ENCODE data around the gene DNAJC13.

Gene DNAJC13

DNA sequence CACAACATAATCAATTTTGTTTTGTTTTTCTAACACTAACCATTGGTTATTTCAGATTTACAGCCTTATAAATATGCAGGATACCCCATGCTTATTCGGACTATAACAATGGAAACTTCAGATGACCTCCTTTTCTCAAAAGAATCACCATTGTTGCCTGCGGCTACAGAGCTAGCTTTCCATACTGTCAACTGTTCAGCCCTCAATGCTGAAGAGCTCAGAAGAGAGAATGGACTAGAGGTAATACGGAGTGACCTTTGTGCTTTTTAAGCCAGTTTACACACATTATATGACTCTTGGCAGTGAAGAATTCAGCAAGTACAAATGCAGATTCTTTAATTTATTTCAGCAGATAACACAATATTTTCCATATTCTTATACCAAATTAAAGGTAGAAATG, 81.8 kb downstream of the DNAJC13 start:
- DNase-seq = no peak

DNA sequence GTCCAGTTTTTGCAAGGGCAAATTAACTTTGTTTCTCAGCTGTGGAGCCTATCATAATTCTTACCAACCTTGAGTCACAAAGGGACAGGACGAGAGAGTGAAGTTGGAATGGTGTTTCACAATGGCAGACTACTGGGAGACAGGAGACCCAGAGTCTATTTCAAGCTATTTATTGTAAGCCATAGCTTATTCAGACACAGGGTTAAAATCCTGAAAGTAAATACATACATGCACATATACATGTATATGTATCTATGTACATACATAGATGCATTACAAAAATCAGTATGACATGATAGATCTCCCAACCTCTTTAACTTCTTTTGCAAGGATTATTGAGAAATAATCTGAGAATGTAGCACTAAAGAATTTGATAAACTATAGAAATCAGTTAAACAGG, 86.3 kb downstream of the DNAJC13 start:
- DNase-seq = no peak

DNA sequence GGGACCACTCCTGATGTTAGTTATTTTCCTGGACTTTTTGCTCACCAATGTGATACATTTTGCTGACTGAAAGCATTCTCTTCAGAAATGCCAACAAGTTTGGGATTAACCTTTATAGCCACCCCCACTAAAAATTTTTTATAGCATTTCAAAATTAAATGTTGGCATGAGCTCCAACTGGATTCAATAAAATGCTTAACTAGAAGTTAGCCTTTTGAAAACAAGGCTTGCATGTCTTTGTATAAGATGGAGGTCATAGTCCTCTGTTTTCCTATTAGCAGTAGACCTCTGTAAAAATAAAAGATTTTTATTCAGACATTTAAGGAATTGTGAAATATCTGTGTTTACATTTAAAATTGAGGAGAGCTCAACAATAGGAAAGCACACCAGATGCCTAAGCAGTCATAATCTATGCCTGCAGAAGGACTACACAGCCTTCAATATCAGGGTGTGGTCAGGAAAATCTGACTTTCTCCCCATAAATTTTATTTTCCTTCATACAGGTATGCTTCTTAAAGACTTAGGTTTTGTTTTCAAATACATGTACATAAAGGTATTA, 87.2 kb downstream of the DNAJC13 start:
- no peak for DNase-seq

DNA sequence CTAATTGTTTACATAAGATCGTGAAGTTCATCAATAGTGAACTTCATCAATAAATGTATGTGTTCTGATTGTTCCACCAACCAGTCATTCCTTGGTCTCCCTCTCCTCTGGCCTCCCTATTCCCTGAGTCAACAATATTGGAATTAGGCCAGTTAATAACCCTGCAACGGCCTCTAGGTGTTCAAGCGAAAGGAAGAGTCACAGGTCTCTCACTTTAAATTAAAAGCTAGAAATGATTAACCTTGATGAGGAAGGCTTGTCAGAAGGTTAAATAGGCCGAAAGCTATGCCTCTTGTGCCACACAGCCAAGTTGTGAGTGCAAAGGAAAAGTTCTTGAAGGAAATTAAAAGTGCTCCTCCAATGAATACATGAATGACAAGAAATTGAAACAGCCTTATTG, 90.4 kb downstream of the DNAJC13 start:
- no peak for DNase-seq

DNA sequence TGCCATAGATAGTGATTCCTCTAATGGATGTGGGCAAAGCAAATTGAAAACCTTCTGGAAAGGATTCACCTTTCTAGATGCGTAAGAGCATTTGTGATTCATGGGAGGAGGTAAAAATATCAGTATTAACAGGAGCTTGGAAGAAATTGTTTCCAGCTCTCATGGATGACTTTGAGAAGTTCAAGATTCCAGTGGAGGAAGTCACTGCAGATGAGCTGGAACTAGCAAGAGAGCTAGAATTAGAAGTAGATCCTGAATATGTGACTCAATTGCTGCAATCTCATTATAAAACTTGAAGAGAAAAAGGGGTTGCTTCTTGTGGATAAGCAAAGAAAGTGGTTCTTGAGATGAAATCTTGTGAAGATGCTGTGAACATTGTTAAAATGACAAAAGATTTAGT, 91.8 kb downstream of the DNAJC13 start:
- DNase-seq = no peak

DNA sequence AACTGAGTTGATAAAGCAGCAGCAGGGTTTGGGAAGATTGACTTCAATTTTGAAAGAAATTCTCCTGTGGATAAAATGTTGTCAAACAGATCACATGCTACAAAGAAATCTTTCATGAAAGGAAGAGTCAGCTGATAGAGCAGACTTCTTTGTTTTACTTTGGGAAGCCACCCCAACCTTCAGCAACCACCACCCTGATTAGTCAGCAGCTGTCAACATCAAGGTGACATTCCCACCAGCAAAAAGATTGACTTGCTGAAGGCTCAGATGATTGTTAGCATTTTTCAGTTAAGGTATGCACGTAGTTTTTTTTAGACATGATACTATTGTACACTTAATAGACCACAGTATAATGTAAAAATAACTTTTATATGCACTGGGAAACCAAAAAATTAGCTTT, 92.2 kb downstream of the DNAJC13 start:
- no peak for DNase-seq

DNA sequence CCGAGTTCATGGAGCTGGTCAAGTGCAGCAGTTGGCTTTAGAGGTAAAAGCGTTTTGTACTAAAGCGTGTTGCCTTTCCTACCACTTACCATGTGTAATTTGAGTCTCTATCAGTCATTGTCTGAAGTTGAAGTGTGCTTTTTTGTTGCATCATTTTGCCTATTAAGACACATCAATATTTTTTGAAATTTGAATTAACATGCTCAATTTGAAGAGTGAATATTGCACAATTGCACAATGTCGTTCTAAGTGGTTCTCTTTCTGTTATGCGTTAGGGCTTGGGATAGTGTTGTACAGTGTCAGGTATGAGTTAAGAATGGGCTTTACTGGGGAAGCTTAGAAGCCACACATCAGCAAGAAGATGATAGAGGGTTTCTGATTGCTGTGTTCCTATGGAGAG, 95.8 kb downstream of the DNAJC13 start:
- no peak for DNase-seq

DNA sequence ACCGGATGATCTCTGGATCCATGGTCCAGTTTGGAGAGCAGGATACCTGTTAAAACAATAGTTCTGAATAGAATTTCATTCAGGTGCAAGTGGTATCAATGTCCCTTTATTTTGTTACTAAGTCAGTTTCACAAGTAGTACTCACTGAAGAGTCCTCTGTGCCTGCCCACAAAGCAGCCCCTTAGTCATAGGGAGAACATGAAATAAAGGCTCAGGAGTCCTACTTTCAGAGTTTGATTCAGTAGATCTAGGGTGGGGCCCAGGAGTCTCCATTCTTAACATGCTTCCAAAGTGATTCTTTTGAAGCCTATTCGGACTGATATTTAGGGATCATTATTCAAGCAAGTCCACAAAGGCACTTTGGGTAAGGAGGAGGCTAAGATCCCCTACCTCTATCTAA, 100.0 kb downstream of the DNAJC13 start:
- no peak for DNase-seq

DNA sequence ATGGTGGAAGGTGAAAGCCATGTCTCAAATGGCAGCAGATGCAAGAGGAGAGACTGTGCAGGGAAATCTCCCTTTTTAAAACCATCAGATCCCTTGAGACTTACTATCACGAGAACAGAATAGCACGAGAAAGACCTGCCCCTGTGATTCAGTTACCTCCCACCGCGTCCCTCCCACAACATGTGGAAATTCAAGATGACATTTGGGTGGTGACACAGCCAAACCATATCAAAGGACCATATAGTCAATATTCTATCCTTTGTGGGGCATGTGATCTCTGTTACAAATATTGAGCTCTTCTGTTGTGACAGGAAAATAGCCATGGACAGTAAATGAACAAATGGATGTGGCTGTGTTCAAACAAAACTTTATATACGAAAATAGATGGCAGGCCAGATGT, 102.6 kb downstream of the DNAJC13 start:
- DNase-seq = no peak

DNA sequence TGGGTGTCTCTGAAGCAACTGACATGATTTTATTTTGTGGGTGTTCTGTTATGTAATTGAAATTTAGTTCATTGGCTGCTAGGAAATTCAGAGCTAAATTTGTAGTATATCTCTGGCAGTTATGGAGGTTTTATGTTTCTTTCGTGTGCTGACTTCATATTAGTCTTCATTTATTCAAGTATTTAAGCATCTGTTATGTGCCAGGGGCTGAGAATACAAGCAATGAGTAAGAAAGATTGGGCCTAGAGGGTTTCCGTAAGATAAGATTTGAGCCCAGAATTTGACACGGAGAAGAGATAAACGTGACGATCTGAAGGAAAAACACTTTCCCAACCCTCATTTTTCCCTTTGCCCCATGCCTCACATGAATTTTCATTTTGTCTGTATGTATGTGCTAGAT, 104.6 kb downstream of the DNAJC13 start:
- no peak for DNase-seq

DNA sequence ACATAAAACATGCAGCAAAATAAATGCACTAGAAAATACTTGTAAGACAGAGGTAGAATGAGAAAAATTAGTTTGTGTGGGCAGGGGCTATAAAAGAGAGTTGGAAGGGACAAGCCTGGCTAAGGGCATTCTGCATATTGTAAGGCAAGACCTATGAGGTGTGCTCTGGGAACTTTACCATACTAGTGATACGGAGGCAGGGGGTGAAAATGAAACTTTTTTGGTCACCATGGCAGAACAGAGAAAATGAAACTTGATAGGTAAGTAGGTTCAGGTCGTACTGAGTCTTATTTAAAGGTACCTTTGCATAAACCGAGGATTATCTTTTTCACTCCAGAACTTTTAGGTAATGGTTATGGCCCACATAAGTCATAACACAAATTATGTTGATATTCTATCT, 105.1 kb downstream of the DNAJC13 start:
- DNase-seq = no peak

DNA sequence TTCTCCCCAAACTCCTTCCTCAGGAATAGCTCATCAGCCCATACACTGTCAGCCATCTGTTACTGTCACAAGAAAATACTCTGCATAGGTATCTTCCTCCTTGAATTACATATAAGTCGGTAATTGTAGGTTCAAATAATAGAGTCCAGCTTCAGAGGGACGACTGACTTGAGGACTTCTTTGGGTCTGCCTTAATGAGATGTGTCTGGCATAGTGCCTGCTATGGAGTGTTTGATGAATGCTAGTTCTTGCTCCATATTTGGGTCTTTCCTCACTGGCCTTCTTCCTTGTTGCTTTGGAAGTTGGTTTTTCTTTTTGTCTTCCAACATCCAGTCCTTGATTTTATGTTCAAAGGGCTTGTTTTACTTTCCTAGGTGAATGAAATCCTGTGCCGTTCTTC, 113.3 kb downstream of the DNAJC13 start:
- DNase-seq = no peak

DNA sequence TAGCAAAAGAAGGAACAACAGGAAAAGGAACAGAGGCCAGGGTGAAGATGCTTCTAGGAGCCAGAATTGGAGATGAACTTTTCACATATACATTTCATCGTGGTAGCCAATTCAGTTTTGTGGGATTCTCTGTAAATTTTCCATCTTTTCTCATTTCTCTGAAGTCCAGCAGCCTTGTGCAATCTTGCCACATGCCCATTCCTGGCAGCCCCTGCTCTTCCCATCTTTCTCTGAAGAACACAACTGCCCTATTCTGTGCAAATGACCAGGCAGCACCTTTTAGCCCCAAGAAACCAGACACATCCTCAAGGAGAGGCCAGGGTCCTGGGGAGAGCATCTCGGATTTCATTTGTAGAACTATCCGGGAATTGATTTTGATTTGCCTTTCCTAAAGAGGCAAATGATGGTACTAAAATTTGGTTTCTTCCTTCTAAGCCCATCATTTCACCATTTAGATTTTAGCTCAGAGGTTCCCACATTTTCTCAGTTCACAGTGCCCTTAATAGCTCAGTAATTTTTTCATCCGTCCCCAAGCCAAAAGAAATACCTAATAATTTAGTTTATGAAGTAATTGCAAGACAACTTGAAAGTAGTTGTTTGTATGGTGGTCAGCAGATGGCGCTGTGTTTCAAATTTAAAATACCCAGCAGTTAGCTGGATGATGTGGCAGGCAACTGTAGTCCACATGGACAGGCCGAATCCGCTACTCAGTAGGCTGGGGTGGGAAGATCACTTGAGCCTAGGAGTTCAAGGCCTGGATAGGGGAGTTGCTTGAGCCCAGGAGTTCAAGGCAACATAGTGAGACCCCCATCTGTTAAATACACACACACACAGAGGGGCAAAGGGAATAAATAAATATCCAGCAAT, 118.5 kb downstream of the DNAJC13 start:
- no peak for DNase-seq

DNA sequence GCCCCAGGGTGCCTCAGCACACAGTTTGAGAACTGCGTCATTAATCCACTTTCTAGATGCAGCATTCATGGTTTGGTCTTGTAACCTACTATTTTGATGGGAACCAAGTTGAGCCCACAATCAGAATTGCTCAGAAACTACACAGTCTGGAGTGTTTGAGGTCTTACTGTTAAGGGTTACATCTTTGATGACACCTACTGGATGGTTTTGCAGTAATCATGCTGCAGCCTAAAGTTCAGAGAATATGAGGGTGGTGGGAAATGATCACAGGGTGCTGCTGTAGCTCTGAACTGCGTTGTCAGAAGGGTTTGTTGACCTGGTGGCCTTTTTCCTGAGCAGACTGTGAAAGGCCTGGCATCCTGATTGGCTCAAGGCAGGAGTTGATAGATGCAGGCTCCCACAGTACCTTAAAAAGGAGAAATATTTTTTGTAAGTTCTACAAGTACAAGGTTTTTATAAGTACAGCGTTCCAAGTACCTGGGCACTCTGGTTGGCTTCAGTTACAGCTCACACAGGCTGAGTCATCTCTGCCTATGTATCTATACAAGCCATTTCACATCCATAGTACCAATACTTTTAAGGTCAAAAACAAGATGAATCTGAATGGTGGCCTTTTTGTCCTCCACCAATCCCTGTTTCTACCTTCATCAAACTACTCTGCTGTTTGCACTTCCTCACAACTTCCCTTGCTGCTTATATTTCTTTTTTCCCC, 119.3 kb downstream of the DNAJC13 start:
- DNase-seq = no peak

DNA sequence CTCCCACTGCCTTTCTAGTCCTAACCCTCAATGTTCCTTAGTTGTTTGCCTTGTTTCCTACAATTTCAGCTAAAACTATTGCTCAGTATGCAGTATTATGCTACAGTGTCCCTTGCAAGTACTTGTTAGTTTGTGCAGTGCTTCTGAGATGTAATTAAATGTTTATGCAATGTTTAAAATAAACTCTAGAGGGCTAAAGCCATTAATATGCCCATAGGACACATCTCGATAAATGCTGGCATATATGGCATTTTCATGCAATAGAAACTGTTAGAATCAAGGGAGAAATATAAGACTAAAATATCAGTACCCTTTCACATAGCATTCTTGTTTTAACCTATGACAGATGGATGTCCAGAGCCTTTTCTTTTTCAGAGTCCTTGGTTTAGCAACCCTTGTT, 120.0 kb downstream of the DNAJC13 start:
- DNase-seq = no peak

DNA sequence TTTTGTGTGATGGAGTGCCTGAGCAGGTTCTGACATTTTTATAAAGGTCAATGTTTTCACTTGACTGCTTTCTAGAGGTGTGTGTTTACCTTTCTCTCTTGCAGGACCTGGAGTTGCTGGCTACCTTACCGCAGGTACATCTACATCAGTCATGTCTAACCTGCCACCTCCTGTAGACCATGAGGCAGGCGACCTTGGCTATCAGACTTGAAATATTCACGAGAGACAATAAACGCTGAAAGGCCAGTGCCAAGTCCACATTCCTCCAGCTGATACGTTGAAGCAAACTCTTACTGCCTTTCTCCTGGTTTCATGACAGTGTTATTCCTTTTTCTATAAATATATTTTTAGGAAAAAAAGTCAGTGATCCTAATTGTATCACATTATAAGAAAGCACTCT, 120.8 kb downstream of the DNAJC13 start:
- no peak for DNase-seq

DNA sequence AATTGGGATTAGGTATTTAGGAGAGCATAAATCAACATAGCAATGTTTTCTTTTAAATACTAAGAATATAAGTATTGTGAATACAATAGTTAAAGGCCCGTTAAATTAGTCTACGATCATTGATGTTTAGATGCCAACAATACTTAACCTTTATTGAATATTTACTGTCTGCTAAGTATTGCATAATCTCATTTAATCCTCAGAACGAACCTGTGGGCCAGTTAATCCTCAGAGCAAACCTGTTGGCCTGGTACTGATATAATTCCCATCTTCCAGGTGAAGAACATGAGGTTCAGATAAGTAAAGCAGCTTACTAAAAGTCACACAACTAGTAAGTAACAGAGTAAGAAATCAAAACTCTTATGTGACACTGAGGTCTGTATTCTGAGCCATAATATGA, 122.4 kb downstream of the DNAJC13 start:
- DNase-seq = no peak

DNA sequence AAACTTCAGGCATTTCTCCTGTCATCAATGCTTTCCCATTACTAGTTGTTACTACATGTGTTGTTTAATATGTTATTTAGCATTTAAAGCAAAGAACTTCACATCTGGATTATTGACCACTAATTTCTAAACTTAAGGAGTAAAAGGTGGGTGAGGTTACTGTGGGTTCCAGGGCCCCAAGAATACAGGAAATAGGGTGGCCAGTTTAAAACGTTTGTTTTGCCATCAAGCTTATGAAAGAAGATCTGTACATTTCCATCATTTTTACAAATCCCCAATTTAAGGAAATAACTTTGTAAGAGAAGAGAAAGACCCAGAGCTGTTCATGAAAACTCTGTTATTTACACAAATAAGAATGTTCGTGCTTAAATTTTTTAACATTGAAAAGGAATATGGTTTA, 125.3 kb downstream of the DNAJC13 start:
- DNase-seq = no peak

DNA sequence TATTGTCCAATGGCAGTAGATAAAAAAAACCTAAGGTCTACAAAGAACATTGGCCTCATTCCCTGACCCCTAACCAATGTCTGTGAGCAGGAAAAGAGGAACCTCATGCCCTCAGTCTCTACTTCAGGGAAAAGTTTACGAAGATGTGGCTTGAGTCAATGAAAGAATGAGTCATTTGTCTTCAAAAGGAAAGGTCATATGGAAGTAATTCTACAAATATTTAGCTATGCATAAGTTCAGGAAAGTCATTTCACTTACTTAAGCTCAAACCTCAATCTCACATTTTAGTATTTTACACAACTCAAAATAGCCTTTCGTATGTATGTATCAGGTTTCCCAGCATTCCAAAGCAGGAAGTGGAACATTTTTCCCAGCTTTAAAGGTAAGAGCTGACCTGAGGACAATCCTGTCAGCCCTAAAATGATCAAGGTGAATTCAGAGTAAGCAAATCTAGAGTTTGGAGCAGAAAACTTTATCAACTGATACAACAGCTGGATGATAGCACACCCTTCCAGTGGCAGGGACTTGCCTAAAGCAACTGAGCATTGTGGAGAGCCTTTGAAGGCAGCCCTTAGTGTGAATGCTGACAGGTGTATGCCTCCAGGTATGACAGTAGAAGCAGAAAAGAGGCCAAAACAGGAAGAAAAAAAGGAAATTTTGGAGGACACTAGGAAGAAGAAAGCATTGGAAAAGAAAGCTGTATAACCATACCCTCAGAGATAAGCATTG, 125.9 kb downstream of the DNAJC13 start:
- DNase-seq = no peak

DNA sequence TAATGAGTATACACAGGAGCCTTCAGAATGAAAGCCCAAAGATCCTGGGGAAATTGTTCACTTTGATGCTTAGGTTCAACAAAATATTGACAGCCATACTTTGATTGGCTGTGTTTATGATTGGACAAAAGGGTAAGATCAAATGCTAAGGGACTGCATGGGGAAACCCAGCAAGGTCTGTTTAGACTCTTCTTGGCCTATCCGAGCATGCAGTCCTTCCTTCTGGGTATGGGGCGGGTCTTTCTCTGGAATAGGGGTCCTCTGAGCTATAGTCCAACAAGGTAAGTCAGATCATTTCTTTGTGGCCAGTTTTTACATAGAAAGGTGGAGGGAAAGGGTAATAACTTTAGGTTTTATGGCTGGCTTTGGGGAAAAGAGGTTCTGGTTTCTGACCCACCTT, 126.8 kb downstream of the DNAJC13 start:
- DNase-seq = no peak

DNA sequence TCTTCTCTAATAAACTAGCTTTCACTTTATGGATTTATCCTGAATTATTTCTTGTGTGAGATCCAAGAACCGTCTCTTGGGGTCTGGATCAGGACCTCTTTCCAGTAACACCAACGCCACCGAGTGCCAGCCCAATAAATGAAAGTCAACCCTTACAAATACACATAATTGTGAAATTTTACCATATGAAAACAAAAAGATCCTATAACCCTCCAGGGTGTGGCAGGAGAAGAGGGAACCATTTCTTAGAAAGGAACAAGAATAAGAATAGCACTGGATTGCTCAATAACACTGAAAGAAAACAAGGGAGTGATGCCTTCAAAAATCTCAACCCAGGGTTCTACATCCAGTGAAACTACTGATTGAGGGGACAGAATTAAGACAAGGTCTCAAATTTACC, 128.2 kb downstream of the DNAJC13 start:
- DNase-seq = no peak

DNA sequence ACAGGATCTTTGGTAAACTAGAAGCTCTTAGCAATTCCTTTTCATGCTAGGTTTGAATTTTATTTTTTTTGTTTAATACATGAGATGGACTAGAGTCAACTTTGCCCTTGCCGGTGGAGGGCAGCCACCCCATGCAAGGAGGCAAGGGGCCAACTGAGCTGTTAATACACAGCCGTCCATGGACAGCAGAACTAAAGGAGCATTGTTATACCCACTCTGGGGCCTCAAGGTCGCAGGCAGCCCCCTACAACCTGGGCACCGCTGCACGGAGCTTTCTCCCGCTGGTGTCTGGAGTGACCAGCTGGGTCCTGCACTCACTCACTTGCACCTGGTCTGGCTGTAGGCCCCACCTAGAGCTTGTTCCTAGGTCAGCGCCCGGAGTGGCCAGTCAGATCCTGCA, 131.9 kb downstream of the DNAJC13 start:
- no peak for DNase-seq

DNA sequence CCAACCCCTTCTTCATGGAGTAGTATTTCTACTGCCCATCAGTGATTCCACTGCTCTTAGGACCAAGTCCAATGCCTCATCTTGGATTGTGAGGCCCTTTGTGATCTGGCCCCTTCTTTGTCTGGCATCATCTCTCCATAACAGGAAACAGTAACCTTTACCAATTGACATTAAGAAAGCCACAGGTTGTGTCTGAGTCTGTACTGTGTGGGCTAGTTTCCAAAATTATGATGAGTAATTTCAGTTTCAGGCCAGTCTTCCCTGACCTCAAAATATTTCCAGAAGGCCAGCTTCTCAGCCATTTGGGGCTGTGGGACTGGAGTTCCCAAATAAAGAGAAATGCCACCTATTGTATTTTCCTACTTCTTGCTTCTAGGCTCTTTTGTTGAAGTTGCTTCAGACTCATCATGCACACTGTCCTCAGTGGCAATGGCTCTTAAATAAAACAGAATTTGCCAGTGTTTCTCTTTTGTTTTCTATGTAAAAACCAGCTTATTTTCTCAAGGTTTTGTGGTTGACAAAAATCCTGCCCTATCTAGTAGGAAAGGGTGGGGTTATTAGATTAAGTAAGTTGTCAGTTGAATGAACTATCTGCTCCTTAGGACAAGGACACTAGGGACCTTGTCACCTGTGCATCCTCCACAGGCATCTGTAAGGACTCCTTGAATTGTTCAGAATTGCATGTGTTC, 132.7 kb downstream of the DNAJC13 start:
- no peak for DNase-seq

Measured in NCI-H524 treated with DMSO at 0.1 percent for 48 hours (cell line).